SH-SY5Y (cell line): Measurements from ENCODE around the gene GPR35.

Experiments used
- GATA2 ChIP-seq: IDR thresholded peaks from 2 replicates; pipeline ENCODE4 v1.6.1; 2011; ENCODE audit warnings: mild to moderate bottlenecking, low read depth, low read length
- GATA3 ChIP-seq: IDR thresholded peaks from 2 replicates; pipeline ENCODE4 v1.6.1; 2011; ENCODE audit warnings: low read depth, mild to moderate bottlenecking, low read length, moderate library complexity

GPR35 gene

DNA sequence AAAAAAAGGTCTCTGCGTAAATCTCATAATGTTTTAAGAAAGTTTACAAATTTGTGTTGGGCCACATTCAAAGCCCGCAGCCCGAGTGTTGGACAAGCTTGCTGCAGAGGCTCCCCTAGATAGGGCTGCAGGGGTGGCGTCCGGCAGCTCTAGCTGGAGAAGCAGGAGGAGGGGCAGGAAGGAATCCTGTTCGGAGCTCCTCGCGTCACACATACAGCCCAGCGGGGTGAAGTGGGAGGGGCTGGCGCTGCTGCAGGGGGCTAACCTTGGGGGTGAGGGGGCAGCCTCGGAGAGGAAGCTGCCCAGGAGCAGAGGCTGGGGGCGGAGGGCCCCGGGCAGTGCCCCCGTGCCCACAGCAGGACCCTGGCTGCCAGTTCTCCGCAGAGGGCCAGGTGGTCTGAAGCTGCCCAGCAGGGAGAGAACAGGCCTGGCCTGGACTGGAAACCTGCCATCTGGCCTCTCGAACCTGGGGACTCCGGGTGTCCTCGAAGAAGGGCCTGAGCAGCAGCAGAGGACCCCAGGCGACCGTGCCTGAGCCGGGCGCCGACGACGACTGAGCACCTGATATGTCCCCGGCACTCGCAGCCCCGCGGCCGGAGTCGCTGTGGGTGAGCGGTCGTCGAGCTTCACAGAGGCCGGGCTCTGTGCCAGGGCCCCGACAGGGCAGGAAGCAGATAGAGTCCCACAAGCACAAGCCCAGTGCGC is 2.6 kb upstream of the GPR35 start:
- TF ChIP-seq GATA2 (no peak), GATA3 (no peak)

DNA sequence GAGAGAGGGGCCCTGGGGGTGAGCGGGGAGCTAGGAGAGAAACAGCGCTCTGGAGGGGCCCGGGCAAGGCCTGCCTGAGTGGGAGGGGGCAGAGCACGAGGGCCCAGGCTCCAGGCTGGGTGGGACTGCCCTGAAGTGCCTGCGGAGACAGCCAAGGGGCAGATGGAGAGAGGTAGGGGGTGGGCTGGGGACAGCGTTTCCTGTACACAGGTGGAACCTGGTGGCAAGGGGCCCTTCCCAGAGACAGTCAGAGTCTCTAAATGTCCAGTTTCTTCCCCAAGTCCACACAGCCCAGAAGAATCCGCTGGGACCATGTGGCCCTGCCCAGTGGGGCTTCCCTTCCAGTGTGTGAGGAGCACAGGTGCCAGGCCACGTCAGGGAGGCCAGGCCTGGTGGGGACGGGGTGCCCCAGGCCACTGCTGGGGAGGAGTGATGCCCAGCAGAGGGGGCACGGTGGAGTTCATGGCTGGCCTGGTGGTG is 1.7 kb upstream of the GPR35 start:
- TF ChIP-seq GATA3 (no peak), GATA2 (no peak)

DNA sequence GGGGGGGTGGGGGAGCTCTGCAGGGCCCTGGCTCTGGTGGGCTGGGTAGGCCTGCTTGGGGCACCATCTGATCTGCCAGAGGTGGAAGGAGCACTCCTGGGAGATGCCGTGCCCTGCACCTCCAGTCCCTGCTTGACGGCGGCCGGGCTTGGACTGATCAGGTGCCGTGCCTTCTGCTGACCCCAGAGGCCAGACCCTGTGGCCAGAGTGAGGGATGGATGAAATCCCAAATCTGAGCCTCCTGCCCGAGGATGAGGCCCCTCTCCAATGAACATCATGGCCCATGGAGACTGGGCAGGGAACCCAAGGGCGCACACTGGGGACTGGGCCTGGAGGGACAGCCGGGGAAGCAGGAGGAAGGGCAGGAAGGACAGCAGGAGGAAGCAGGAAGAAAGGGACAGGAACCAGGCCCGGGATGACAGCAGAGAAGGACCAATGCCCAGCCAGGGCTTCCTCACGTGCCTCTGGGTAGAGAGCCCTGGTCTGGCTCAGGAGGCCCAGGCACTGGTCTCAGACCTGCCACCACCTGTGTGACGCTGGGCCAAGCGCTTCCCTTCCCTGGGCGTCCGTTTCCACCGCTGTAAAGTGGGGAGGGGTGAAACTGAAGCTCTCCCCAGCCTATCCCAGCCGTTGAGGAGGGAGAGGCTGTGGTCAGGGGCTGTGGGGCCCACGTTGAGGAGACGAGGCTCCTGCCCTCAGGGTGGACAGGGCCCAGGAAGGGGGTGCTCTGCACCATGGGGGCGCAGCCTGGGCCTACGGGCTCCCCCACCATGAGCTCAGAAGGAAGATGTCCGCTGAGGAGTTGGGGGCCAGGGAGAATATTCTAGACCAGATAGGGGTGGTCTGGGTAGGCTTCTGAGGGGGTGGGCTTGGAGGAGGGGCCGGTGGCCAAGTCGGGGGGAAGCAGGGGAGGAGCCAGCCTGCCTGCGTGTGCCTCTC is 1.0 kb upstream of the GPR35 start:
- TF ChIP-seq GATA2 = no peak
- TF ChIP-seq GATA3 = no peak

DNA sequence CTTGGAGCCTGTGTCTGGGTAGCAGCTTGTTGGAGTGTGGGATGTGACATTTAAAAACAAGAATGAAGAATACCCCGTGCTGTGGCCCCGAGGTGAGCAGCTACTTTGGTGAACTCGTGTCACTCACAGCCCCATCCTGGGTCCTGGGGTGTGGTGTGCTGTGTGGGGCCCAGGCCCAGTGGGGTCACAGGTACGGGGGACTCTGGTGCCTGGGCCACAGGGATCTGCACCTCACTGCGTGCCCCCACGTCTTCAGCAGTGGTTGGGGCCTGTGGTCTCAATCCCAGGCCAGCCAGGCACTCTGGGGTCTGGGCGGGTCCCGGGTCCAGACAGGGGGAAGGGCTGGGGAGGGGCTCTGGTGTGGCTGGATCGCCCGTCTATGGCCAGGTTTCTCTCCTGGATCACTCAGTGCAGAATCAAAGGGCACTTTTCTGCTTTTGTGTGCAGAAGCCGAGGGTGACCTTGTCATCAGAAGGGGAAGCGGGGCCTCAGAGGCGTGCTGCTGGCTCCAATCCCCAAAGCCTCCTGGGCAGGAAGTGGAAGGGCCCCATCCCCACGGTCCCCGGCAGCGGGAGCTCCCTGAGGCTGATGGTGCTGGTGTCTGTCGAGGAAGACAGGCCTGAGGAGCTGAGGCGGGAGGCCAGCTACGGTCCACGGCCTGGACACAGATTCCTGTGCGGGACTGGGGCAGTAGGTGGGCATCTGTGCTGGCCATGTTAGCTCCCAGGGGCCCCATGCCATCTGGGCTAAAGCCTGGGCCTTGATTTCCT is 1.4 kb downstream of the GPR35 start:
- TF ChIP-seq GATA2 = no peak
- TF ChIP-seq GATA3 = no peak

- TF ChIP-seq GATA3 (no peak), GATA2 (no peak)
Observed at GRCh38 chr2:240627736-240628506, 2.6 kb downstream of the GPR35 start.

DNA sequence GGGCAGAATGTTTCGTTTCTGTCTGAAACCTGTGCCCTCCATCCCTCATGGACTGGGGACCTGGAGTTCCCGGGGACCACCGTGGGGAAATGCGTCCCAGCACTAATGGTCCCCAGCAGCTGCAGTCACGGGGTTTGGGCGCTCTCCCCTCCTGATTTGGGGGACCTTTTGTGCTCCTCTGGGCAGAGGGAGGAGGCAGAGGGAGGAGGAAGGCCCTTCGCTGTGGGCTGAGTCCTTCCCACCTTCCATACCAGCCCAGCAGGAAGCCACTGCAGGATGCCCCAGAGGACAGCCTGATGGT is 3.2 kb downstream of the GPR35 start:
- no peak for TF ChIP-seq GATA2

GRCh38 chr2:240628808-240629618 is 3.7 kb downstream of the GPR35 start:
- TF ChIP-seq GATA2 = no peak

GRCh38 chr2:240629619-240629967 is 4.3 kb downstream of the GPR35 start:
- TF ChIP-seq GATA3 = no peak
- TF ChIP-seq GATA2 = no peak

DNA sequence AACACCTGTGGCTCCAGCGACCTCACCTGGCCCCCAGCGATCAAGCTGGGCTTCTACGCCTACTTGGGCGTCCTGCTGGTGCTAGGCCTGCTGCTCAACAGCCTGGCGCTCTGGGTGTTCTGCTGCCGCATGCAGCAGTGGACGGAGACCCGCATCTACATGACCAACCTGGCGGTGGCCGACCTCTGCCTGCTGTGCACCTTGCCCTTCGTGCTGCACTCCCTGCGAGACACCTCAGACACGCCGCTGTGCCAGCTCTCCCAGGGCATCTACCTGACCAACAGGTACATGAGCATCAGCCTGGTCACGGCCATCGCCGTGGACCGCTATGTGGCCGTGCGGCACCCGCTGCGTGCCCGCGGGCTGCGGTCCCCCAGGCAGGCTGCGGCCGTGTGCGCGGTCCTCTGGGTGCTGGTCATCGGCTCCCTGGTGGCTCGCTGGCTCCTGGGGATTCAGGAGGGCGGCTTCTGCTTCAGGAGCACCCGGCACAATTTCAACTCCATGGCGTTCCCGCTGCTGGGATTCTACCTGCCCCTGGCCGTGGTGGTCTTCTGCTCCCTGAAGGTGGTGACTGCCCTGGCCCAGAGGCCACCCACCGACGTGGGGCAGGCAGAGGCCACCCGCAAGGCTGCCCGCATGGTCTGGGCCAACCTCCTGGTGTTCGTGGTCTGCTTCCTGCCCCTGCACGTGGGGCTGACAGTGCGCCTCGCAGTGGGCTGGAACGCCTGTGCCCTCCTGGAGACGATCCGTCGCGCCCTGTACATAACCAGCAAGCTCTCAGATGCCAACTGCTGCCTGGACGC is 4.9 kb downstream of the GPR35 start:
- TF ChIP-seq GATA2 (no peak), GATA3 (no peak)

DNA sequence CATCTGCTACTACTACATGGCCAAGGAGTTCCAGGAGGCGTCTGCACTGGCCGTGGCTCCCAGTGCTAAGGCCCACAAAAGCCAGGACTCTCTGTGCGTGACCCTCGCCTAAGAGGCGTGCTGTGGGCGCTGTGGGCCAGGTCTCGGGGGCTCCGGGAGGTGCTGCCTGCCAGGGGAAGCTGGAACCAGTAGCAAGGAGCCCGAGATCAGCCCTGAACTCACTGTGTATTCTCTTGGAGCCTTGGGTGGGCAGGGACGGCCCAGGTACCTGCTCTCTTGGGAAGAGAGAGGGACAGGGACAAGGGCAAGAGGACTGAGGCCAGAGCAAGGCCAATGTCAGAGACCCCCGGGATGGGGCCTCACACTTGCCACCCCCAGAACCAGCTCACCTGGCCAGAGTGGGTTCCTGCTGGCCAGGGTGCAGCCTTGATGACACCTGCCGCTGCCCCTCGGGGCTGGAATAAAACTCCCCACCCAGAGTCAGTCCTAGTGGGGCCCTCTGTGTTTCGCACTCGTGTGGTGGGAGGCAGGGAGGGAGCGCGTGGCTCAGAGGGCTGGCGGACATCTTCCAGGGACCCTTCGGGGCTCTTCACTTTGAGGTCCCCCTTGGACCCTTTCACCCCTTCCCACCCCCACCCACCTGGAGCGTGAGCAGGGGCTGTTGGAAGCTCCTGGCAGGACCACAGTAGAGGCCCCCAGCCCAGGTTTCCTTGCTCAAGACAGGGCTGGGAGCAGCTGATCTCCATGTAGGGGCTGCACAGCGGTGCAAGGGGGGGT is 5.7 kb downstream of the GPR35 start:
- TF ChIP-seq GATA2 (no peak), GATA3 (no peak)

DNA sequence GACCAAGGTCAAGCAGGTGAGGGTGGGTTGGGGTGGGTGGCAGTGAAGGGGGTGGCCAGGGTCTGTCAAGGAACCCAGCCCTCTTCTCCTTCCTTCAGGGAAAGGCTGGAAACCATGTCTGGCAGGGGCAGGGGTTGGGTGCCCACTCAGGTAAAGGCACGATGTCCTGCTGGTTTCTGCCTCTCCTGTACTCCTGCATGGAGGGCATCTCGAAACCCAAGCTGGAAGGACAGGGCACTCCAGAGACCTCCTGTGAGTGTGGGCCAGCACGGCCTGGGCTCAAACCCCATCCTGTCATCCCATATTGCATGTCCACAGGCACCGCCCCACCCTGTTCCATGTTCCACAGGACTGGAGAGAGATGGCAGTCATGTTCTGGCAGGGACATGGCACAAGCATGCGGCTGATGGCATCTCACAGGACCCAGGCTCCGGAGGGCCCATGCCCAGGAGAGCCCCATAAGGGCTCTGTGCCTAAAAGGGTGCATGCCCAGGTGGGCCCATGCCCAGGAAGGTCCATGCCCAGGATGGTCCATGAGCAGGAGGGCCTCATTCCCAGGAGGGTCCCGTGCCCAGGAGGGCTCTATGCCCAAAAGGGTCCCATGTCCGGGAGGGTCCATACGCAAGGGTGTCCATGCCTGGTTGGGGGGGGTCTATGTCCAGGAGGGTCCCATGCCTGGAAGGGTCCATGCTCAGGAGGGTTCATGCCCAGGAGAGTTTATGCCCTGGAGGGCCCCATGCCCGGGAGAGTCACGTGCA is 6.4 kb downstream of the GPR35 start:
- no peak for TF ChIP-seq GATA3
- TF ChIP-seq GATA2 = no peak
